Right renal cortex interstitium (tissue), 3 donors: ENCODE results near the gene BRD3. TPM values are rescaled to one million over a fixed set of nuclear protein-coding genes. Genes with fewer than 3 reads are reported as not detected.

Experiments used
- DNase-seq, 3 donors: peaks; one replicate each; pipeline ENCODE4 v3.0.0-alpha.2; 2013; ENCODE audit warnings: low read depth in 3 of 3, low spot score in 2 of 3
- polyA plus RNA-seq, 3 donors: library from polyadenylated mRNA; unstranded; fragments of 120-200 nt; gene quantifications; one replicate each; pipeline ENCODE4 v1.2.1, GENCODE V29; 2013; ENCODE audit not compliant: insufficient read length in 3 of 3

Gene BRD3
- polyA plus RNA-seq, 3 donors: 39.7 to 42.3 (median 41.4) TPM

- no peak for DNase-seq
These were observed 11.8 kb downstream of the BRD3 start for GRCh38 chr9:134055981-134056461.

- DNase-seq: no peak
These were observed 12.7 kb downstream of the BRD3 start for GRCh38 chr9:134054891-134055811.

- no peak for DNase-seq
These were observed 13.7 kb downstream of the BRD3 start for GRCh38 chr9:134053941-134054761.

GRCh38 chr9:134053401-134053871, 14.4 kb downstream of the BRD3 start:
- no peak for DNase-seq

- DNase-seq: no peak
These were observed 14.9 kb downstream of the BRD3 start for GRCh38 chr9:134052941-134053340.

GRCh38 chr9:134052491-134052890, 15.3 kb downstream of the BRD3 start:
- no peak for DNase-seq

GRCh38 chr9:134051319-134051718, 16.5 kb downstream of the BRD3 start:
- DNase-seq: no peak

GRCh38 chr9:134050726-134051125, 17.1 kb downstream of the BRD3 start:
- DNase-seq: no peak

- DNase-seq: no peak
These were observed 17.8 kb downstream of the BRD3 start for GRCh38 chr9:134049772-134050588.

GRCh38 chr9:134049236-134049635, 18.6 kb downstream of the BRD3 start:
- no peak for DNase-seq

- DNase-seq: no peak
These were observed 19.3 kb downstream of the BRD3 start for GRCh38 chr9:134048582-134048968.

- no peak for DNase-seq
These were observed 19.8 kb downstream of the BRD3 start for GRCh38 chr9:134047868-134048581.

GRCh38 chr9:134046894-134047681, 20.7 kb downstream of the BRD3 start:
- DNase-seq: no peak

- DNase-seq: no peak
These were observed 21.8 kb downstream of the BRD3 start for GRCh38 chr9:134045841-134046544.

GRCh38 chr9:134044944-134045343, 22.9 kb downstream of the BRD3 start:
- no peak for DNase-seq

GRCh38 chr9:134043531-134043988, 24.3 kb downstream of the BRD3 start:
- DNase-seq: no peak

GRCh38 chr9:134041649-134041962, 26.2 kb downstream of the BRD3 start:
- no peak for DNase-seq
